ENCODE results near the gene DIPK1B. TPM values are rescaled to one million over a fixed set of nuclear protein-coding genes. Genes with fewer than 3 reads are reported as not detected.

DIPK1B gene
- total RNA-seq, 1 experiment from 2014 or later = 45.4 TPM

- Mint-ChIP-seq H3K4me1 (peaks cover 4% of the 10 kb centered on the region; the same call in 1 of the 2 replicates), H3K27me3 (ENCODE audit: low read depth) (no peaks in the 10 kb centered on the region), H3K27ac (peak overlapping the region; percentile 74; the same call in 1 of the 2 replicates), H3K4me3 (no peak overlapping the region), H3K9me3 (no peaks in the 10 kb centered on the region), H3K36me3 (no peaks in the 10 kb centered on the region)
- CTCF ChIA-PET = no interaction called here
- ATAC-seq = no peak
- POLR2A ChIA-PET = interaction anchor here (0.7 kb wide), 1 partner anchor 21 kb away, joined by 9 read pairs; no protein-coding TSS in a partner anchor
- no peak for DNase-seq (ENCODE audit: low spot score)
- TF ChIP-seq NFYB (CRISPR knock-in tag; conservative IDR thresholded peaks at IDR 0.05; ENCODE audit: low read depth) = no peak
- peak; percentile 56; the same call in 1 of the 2 replicates for TF ChIP-seq USF2 (CRISPR knock-in tag; IDR thresholded peaks at IDR 0.05)
- no peak for TF ChIP-seq ATF1 (CRISPR knock-in tag; IDR thresholded peaks at IDR 0.05)
- peak; percentile 37; the same call in 1 of the 2 replicates for TF ChIP-seq USF1 (CRISPR knock-in tag; IDR thresholded peaks at IDR 0.05)
These were observed 20.2 kb downstream of the DIPK1B start for GRCh38 chr9:136732444-136733178.

- H3K4me3 Mint-ChIP-seq = no peak overlapping the region
- peaks cover 1% of the 10 kb centered on the region; the same call in 1 of the 2 replicates for H3K9me3 Mint-ChIP-seq
- ATAC-seq = no peak
- peaks cover 4% of the 10 kb centered on the region; the same call in 1 of the 2 replicates for H3K4me1 Mint-ChIP-seq
- no peaks in the 10 kb centered on the region for H3K27me3 Mint-ChIP-seq (ENCODE audit: low read depth)
- no peaks in the 10 kb centered on the region for H3K36me3 Mint-ChIP-seq
- CTCF ChIA-PET = interaction anchor here (0.7 kb wide), 1 partner anchor 24 kb away, joined by 3 read pairs; the partner anchor contains the start of gene LCN8
- TF ChIP-seq ZNF671 (CRISPR knock-in tag; IDR thresholded peaks at IDR 0.05) = no peak
- H3K27ac Mint-ChIP-seq = no peak overlapping the region
- no peak for DNase-seq (ENCODE audit: low spot score)
- POLR2A ChIA-PET = interaction anchor here (0.7 kb wide), 1 partner anchor 436 kb away, joined by 3 read pairs; no protein-coding TSS in a partner anchor
These were observed 21.2 kb downstream of the DIPK1B start for GRCh38 chr9:136733611-136734010.

- H3K9me3 Mint-ChIP-seq = peaks cover 3% of the 10 kb centered on the region; the same call in 1 of the 2 replicates
- ATAC-seq = no peak
- no peaks in the 10 kb centered on the region for H3K27me3 Mint-ChIP-seq (ENCODE audit: low read depth)
- H3K27ac Mint-ChIP-seq = no peak overlapping the region
- peaks cover 4% of the 10 kb centered on the region; the same call in 1 of the 2 replicates for H3K4me1 Mint-ChIP-seq
- ChIA-PET POLR2A (no interaction called here), CTCF (no interaction called here)
- no peak for DNase-seq (ENCODE audit: low spot score)
- TF ChIP-seq MXD4 (CRISPR knock-in tag; IDR thresholded peaks at IDR 0.05; ENCODE audit: borderline replicate concordance) (no peak), SOX15 (CRISPR knock-in tag; IDR thresholded peaks at IDR 0.05) (no peak), IRF1 (CRISPR knock-in tag; IDR thresholded peaks at IDR 0.05) (no peak), GTF2I (CRISPR knock-in tag; conservative IDR thresholded peaks at IDR 0.05) (no peak), PRDM15 (CRISPR knock-in tag; IDR thresholded peaks at IDR 0.05) (no peak), FOXK1 (CRISPR knock-in tag; IDR thresholded peaks at IDR 0.05) (no peak), ZMAT4 (CRISPR knock-in tag; IDR thresholded peaks at IDR 0.05) (no peak), TEAD4 (CRISPR knock-in tag; IDR thresholded peaks at IDR 0.05) (no peak), ZBTB43 (CRISPR knock-in tag; IDR thresholded peaks at IDR 0.05) (no peak), CREM (CRISPR knock-in tag; IDR thresholded peaks at IDR 0.05) (no peak), ZNF396 (CRISPR knock-in tag; IDR thresholded peaks at IDR 0.05; ENCODE audit: borderline replicate concordance) (no peak), CDX4 (CRISPR knock-in tag; IDR thresholded peaks at IDR 0.05; ENCODE audit: borderline replicate concordance) (no peak)
- no peaks in the 10 kb centered on the region for H3K36me3 Mint-ChIP-seq
- no peak overlapping the region for H3K4me3 Mint-ChIP-seq
These were observed 22.6 kb downstream of the DIPK1B start for GRCh38 chr9:136734837-136735496.
